LNCAP (cell line): ENCODE measurements around the gene YBX1.

Experiments used
- TF ChIP-seq, protein P1 (sequence below): fragments of 450-650 bp; IDR thresholded peaks from 2 replicates; pipeline ENCODE4 v1.5.1; 2017; ENCODE audit warnings: mild to moderate bottlenecking

Gene YBX1

GRCh38 chr1:42680921-42681683, 1.1 kb upstream of the YBX1 start:
- TF ChIP-seq, protein P1, sequence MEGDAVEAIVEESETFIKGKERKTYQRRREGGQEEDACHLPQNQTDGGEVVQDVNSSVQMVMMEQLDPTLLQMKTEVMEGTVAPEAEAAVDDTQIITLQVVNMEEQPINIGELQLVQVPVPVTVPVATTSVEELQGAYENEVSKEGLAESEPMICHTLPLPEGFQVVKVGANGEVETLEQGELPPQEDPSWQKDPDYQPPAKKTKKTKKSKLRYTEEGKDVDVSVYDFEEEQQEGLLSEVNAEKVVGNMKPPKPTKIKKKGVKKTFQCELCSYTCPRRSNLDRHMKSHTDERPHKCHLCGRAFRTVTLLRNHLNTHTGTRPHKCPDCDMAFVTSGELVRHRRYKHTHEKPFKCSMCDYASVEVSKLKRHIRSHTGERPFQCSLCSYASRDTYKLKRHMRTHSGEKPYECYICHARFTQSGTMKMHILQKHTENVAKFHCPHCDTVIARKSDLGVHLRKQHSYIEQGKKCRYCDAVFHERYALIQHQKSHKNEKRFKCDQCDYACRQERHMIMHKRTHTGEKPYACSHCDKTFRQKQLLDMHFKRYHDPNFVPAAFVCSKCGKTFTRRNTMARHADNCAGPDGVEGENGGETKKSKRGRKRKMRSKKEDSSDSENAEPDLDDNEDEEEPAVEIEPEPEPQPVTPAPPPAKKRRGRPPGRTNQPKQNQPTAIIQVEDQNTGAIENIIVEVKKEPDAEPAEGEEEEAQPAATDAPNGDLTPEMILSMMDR: no peak

DNA sequence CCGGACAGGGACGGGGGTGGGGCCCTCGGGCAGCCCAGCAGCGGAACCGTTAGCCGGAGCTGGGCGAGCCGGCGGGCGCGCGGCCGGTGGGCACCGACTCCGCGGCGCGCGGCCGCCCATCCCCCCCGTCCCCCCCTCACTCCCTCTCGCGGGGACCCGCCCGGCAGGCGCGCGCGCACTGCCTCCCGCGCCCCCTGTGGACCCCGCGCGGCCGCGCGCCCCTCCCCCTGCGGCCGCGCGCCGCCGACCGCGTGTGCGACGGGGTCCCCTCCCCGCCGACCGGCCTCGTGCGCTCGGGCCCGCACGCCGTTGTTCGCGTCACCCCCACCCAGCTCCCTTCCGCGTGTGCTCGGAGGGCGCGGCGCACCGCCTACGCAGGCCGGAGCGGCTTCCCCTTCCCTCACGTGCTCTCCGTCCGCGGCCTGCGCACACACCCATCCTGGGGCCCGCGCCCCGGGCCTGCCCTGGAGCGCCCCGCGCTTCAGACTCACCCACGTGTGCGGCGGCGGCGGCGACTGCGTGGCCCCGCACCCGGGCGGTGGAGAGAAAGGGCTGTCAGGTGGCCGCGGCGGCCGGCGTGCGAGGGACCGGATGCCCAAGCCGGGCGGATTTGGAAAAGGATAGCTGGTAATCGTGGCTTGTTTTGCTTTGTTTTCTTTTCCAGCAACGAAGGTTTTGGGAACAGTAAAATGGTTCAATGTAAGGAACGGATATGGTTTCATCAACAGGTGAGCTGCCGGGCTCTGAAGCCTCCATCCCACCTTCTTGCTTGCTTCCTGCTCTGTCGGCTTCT, 717 bp downstream of the YBX1 start:
- TF ChIP-seq, protein P1: no peak

DNA sequence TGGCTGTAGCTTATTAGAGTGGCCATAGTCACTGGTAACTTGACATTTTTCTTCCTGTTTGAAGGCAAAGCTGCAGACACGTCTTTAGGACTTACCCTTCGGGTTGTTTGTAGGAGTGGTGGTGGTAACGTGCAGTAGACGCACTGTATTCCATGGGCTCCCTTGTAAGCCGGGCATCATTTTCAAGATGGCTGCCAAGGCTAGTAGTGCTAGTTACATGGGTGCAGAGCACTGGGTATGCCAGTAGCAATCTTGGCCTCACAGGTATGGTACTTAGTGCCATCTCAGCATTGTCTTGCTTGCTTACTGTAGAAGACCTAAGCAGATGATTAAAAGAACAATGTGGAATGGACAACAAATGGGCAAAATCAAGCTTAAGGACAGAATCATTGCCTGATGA, 1.9 kb downstream of the YBX1 start:
- TF ChIP-seq, protein P1: no peak

DNA sequence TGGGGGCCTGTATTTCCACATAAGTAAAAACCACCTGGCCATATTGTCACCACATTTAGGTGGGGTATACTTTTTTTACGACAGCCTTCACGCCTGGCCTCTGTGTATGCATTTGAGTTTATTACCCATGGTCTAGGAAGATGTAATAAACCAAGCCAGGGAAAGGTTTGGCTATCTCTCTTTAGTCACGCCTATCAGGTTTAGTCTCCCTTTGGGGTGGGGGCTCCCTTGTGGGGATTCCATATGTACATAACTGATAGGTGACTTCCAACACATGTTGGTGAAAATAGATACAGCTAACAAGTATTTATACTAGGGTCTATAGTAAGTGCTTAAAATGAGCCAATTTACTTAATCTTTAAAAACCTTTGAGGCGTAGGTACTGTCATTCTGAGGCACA, 4.2 kb downstream of the YBX1 start:
- TF ChIP-seq, protein P1: no peak

GRCh38 chr1:42689912-42690311, 7.7 kb downstream of the YBX1 start:
- TF ChIP-seq, protein P1: no peak

- TF ChIP-seq, protein P1: 0 out of 2 replicates have a peak, but pooled peaks have one; percentile 13
Observed at GRCh38 chr1:42690477-42691156, 8.4 kb downstream of the YBX1 start.

GRCh38 chr1:42691157-42691498, 8.9 kb downstream of the YBX1 start:
- TF ChIP-seq, protein P1: 0 out of 2 replicates have a peak, but pooled peaks have one; percentile 1
